CD4-positive, alpha-beta T cell treated with Interleukin-4 for 4 hours (primary cell): ENCODE data around the gene SEPTIN3.

ENCODE experiments used
- DNase-seq: peaks from one replicate; pipeline ENCODE4 v3.0.0-alpha.2; 2020

Gene SEPTIN3

DNA sequence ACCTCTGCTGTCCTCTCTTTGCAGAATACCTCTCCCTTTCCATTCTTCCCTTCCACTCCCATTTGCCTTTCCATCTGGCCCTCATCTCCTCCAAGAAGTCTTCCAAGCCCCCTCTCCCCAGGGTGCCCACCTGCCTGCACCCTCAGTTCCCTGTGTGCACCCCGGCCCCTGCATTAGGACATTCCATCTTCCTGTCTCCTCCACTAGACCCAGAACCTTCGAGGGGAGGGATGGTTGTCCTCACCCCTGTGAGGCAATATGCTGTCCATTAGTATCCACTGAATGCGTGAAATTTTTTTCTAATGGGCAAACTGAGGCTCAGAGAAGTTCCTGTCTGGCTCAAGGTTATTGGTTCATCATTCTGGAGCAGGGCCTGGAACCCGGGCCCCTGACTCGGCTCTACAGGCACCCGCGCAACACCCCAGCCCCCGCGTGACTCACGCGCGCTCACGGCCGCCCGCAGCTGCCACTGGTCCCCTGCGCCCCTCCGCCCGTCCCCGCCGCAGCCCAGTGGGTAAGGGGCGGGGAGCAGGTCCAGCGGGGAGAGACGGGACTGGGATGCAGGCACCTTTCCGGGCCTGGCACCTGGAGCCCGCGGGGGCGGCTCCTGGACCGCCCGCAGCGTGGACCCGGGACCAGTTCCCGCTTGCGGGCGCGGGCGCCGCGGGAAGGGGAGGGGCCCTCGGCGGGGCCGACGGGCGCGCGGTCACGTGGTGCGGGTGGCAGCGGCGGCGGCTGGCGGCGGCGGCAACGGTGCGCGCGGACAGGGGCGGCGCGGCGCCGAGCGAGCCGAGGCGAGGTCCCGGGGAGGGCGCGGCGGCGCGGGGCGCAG, 7.0 kb downstream of the SEPTIN3 start:
- peak; percentile 25 for DNase-seq

DNA sequence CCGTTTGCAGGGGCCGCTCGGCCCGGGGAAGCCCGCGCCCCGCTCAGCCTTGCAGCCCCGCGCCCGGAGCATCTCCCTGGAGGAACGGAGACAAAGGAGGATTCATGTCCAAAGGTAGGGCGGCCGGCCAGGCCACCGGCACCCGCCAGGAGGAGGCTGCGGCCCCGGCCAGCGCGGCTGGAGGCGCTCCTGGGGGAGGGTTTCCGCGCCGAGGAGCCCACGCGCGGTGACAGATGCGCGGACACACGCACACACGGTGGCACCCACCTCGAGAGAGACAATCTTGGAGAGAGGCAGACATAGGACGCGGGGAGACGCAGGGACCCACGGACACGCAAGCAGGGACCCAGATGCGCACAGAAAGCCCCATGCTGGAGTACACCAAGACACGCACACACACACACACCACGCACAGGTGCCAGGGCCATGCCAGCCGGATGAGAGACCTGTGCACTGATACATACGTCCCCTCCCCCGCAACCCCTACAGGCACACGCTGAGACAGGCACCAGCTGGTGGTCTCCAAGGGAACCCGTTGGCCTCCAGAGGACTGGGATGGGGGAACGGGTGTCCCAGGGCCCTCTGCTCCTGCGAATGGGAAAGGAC, 7.8 kb downstream of the SEPTIN3 start:
- DNase-seq, result no peak

DNA sequence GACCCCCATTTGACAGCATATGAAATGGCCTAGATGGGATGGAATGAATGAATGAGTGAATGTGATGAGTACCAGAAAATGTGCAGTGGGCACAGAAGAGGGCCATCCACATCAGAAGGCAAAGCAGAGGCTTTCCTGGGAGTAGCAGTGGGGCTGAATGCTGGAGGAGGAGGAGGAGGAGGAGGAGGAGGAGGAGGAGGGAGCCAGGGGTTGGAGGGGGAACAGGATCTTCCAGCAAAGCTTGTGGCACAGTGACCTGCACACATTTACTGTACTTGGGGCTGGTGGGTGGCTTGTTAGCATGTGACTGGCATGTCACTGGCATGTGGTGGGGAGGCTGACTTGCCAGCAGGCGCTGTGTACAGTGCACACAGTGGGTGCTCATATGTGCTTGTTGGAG, 9.5 kb downstream of the SEPTIN3 start:
- no peak for DNase-seq

DNA sequence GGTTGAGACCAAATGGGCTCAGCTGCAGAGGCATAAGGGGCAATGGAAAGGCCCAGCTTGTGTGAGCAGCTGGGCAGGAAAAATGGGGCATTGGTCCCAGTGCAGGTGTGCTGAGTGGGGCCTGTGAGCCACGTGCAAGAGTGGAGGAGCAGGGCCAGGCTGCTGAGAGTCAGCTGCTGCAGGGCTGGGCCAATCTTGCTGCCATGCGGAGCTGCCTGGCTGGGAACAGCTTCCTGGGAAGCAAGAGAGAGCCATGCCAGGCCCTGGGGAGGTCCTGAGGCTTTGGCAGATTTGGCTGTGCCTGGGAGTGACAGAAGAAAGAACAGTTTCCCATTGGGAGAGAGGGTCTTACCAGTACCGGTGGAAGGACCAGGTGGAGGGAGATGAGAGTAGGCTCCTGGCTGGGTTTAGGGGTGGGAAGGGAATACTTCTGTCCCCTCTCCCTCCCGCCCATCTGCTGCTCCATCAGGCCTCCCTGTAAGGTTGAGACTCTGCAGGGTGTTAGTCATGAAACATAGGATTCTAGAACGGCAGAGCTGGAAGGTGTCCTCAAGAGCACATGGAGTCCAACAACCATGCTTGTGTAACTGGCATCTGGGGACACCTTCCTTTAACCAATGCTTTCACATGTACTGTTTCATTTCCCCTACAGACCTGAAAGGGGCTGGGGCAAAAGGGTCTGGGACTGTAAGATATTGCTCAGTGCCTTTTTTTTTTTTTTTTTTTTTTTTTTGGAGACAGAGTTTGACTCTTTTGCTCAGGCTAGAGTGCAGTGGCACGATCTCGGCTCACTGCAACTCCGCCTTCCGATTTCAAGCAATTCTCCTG, 10.4 kb downstream of the SEPTIN3 start:
- DNase-seq, result no peak

DNA sequence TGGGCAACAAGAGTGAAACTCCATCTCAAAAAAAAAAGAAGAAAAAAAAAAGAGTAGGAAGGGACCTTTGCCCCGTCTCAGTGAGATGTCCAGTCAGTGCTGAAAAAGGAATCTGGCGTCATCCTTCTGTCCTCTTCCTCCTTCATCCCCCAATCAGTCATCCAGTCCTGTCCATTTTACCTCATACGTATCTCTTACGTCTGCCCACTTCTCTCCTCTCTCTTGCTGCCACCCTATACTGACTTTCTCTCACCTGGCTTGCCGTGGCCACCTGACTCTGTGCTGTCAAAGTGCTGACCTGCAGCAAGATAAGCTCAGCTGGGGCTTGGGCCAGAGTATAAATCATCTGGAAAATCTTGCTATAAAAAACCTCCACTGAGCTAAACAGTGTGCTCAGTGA, 13.6 kb downstream of the SEPTIN3 start:
- no peak for DNase-seq

DNA sequence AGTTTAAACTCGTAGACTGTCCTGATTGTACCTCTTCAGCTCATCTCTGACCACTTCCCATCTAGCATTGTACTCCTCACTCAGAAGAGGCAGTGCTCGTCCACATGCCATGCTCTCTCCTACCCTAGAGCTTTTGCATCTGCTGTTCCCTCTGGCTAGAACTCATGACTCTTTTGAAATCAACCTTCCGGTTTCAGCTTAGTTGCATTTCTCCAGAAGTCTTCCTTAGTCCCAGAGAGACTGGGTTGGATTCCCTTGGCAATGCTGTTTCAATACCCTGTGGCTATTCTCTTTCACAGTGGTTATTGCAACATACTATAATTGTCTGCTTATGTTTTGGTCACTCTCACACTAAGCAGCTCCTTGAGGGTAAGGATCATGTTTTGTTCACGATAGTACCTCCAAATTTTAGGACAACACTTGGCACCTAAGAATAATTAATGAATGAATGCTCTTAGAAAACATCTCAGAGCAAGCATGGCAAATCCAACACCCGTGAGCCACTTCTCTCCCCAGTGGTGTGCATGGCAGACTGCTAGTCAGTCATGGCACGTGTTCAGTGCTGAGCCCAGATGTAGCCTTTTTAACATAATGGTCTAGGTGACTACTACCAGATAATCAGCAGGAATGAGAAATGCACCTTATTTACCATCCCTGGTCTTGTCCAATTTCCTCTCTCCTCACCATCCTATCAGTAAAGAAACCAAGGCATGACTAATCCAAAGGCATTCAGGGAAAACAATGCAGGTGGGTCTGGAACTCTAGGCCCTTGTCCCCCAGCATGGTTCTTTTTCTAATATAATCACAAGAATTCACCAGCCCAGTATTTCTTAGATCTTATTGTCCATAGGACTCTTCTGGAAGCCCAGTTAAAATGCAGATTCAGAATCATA, 14.5 kb downstream of the SEPTIN3 start:
- no peak for DNase-seq

DNA sequence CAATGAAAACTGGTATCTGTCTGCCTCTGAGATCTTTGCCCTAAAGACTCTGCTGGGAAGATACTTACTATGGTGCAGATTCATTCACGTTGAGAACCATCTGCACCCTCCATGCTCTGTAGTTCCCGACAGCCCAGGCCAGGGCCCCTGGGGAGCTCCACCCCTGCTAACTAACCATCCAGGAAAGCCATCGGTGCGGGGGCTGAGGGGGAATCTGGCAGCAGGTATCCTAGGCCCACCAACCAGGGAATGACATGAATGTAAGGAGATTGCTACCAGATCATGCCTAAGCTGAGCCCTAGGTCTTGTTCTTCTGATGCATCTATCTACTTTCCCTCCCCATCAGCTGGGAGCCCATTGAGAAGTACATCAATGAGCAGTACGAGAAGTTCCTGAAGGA, 18.0 kb downstream of the SEPTIN3 start:
- DNase-seq, result no peak

DNA sequence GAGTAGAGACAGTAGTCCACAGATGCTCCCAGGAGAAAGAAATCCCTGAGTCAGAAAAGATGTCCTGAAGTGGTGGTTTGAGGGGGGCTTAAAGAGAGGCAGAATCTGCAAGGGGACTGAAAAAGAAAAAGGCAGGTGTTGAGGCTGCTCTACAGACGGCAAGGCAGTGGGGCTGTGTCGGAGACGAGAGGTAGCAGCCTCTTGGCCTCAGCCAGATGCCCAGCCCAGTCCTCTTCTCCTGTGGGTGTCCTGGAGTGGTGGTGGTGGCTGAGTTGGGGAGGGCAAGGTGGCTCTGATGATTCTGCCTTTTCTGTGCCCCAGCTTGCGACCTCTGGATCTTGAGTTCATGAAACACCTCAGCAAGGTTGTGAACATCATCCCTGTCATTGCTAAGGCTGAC, 20.0 kb downstream of the SEPTIN3 start:
- no peak for DNase-seq

DNA sequence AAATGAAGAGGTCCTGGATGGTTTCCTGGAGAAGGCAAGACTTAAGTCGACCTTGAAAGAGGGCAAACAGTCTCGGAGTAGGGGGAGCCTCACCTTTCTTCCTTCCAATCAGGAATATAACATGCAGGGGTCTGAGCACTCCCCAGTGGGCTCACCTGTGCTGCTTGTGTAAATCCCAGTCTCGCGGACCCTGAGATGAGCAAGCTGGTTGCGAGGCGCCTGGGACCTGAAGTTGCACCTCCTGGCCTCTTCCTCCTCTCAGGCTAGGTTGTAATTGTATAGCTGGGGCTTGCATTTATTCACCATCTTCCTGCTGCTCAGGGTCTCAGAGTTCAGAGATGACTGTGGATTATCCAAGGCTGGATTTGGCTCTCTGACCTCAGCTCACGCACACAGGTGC, 21.9 kb downstream of the SEPTIN3 start:
- DNase-seq, result no peak

DNA sequence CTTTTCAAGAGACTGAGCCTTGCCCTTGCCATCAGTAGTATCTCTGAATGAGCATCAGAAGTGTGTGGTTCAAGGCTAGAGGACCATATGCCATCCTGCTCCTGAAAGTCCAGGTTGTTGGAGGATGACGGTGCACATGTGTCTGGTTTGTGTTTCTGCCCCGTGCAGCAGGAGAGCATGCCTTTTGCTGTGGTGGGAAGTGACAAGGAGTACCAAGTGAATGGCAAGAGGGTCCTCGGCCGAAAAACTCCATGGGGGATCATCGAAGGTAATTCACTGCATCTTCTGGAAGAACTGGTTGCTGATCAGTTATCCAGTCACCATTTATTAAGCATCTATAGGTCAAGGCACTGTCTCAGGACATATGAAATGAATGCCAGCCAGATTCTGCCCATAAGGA, 23.3 kb downstream of the SEPTIN3 start:
- no peak for DNase-seq

DNA sequence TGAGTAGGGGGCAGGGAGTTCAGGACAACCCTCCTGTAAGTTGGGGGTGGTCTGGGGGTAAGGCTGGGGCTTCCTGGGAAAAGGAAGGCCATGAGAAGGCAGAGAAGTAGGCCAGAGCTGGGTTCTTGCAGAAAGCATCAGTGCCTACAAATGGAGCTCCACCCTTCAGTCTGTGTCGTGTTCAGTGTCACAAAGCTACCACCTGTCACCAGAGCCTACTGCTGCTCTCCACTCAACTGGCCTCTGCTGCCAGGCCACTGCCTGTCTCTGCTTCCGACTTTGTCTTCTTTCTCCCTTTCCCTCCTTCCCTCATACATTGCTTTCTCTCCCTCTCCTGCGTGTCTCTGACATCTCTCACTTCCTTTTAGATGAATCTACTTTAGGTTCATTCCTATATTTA, 26.0 kb downstream of the SEPTIN3 start:
- no peak for DNase-seq

DNA sequence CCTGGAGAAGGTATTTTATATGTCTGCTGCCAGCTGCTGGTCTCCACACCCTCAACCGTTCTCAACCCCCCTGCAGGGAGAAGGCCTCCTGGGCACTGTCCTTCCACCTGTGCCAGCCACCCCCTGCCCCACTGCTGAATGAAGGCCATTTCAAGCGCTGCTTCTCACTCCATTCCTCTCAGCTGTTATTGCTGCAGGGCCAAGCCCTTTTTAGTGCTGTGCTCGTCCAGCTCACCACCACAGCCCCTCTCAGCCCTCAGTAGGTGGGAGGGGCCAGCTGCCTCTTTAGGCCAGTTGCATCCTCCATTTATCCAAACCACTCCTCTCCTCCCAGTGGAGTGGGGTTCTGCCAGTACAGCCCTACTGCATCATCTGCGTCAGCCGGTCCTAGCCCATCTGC, 27.6 kb downstream of the SEPTIN3 start:
- DNase-seq, result no peak

DNA sequence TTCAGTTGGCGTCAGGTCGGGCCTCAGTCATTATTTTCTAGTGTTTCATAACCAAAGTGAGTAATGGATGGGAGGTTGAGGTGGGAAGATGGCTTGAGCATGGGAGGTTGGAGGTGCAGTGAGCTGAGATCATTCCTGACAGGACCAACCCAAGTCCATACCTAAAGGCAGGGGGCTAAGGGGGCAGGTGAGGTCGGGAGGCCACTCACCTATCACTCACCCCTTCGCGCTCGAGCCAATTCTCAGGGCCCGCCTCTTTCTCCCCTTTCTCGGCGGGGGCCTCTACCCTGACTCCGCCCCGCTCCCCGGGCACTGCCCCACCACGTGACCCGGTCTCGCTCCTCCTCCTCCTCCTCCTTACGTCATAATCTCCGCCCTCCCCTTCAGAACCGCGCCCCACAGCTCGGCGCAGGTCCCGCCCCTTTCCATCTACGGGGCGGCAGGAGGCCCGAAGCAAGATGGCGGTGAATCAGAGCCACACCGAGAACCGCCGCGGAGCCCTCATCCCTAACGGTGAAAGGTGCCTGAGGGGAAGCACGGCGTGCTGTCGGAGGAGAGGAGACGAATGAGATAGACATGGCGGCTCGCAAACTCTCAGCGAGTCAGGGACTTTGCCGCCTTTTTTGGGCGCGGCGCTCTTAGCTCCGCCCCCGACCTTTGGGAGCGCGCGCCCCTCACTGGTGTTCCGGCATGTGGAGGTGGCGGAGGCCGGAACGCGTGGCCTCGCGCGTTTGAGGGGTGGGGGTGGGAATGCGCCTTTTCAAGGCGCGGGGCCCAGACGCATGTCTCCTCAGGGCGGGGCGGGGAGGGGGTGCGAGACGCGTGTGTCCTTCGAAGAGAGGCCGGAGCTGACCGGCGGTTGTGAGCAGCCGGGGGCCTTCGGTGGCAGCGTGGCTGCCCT, 29.4 kb downstream of the SEPTIN3 start, which contains the start of gene WBP2NL:
WBP2NL (plus strand) TSS at position 428 of the 901 bp plus-strand sequence; CDS start at position 459, 31 bp downstream.
- peak; percentile 88 for DNase-seq

DNA sequence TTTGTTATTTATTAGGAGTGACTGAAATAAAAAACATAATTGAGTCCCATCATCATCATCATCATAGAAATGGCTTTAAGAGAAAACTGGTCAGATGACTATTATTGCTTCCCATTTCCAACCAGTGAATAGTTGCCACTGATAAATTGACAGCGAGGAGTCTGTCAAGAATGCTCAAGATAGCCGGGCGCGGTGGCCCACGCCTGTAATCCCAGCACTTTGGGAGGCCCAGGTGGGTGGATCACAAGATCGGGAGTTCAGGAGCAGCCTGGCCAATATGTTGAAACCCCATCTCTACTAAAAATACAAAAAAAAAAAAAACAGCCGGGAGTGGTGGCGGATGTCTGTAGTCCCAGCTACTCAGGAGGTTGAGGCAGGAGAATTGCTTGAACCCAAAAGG, 31.2 kb downstream of the SEPTIN3 start:
- DNase-seq, result no peak

DNA sequence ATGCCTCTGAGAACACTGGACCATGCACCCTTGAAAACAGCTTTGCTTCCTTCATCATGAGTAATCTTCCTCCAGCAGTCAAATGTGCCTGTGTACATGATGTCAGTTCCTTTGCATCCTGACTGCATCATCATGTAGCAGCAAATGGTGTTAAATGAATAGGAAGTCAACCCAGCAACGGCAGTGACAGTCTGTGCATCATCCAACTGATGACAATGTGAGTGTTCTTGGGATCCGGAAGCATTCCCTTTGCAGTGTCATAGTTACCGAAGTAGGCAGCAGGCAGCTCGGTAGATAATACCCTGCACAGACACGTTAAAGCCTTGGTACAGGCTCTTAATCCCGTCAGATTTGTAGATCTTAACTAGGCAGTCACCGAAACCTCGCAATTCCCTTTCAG, 31.9 kb downstream of the SEPTIN3 start:
- no peak for DNase-seq

DNA sequence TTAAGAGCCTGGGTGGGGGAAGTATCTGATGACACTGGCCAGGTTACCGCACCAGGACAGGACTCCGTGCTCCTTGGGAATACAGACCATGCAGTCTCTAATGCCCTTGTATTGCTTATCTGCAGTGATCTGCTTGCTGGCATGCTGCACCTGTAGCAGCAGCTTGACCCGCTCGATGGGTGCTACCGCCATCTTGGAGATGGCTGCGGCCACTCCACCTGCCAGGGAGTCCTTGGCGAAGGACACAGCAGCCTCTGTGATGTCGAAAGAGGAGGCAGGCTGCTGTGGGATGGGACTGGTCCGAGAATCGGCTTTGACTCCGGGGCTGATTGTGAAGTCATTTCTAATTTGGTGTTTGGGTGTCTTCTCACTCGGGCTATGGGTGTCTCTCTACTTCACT, 32.5 kb downstream of the SEPTIN3 start:
- DNase-seq, result no peak

DNA sequence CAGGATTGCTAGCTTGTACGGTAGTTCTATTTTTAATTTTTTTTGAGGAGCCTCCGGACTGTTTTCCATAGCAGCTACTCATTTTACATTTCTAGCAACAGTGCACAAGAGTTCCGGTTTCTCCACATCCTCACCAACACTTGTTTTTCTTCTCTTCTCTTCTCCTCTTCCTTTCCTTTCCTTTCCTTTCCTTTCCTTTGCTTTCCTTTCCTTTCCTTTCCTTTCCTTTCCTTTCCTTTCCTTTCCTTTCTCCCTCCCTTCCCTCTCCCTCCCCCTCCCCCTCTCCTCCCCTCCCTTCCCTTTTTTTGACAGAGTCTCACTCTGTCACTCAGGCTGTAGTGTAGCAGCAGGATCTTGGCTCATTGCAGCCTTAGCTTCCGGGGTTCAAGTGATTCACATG, 38.7 kb downstream of the SEPTIN3 start:
- DNase-seq, result no peak

DNA sequence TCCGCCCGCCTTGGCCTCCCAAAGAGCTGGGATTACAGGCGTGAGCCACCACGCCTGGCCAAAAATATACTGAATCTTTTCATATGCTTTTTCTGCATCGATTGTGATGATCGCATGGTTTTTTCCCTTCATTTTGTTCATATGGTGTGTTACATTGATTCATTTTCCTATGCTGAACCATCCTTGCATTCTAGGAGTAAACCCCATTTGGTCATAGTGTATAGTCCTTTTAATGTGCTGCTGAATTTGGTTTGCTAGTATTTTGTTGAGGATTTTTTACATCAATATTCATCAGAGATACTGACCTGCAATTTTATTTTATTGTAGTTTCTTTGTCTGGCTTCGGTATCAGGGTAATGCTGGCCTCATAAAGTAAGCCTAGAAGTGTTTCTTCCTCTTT, 41.5 kb downstream of the SEPTIN3 start:
- no peak for DNase-seq

DNA sequence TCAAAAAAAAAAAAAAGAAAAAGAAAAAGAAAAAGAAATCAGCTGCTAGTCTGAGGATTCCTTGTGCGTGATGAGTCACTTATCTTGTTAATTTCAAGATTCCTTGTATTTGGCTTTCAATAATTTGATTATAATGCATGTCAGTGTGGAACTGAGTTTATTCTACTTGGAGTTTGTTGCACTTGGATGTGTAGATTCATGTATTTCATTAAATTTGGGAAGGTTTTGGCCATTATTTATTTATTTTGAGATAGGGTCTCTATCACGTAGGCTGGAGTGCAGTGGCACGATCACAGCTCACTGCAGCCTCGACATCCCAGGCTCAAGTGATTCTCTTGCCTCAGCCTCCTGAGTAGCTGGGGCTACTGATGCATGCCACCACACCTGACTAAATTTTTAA, 44.1 kb downstream of the SEPTIN3 start:
- no peak for DNase-seq

DNA sequence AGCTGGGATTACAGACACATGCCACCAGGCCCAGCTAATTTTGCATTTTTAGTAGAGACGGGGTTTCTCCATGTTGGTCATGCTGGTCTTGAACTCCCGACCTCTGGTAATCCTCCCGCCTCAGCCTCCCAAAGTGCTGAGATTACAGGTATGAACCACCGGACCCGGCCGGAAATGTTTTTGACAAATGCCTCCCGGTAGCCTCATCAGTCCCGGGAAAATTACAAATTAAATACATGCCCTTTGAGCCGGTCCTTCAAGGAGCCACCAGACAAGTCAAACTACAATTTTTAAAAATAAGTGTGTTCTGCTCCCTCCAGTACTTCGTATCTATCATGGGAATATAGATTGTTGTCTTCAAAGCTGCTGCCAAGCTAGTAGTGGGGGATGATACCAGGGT, 46.9 kb downstream of the SEPTIN3 start:
- DNase-seq, result no peak

DNA sequence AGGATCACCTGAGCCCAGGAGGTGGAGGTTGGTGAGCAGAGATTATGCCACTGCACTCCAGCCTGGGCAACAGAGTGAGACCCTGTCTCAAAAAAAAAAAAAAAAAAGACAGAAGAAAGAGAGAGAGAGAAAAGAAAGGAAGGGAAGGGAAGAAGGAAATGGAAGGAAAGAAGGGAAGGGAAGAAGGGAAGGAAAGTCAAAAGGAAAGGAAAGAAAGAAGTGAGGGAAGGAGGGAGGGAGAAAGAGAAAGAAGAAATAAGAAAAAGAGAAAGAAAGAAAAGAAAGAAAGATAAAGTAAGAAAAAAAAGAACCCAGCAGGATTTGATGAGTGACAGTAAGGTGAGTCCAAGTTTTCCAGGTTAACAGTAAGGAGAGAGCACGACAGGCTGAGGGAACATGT, 49.0 kb downstream of the SEPTIN3 start:
- DNase-seq, result no peak
